ENCODE measurements around the gene C1orf105. TPM values are rescaled to one million over a fixed set of nuclear protein-coding genes. Genes with fewer than 3 reads are reported as not detected.
A peak's percentile ranks its signal among the peaks of the same experiment; 100 is the strongest.

Gene C1orf105
- total RNA-seq, 6 donors from 2014 or later, result not detected

GRCh38 chr1:172442404-172442803 lies 21.9 kb downstream of the C1orf105 start:
- H3K4me3 ChIP-seq, result no peak overlapping the region
- TF ChIP-seq POLR2A (IDR thresholded peaks at IDR 0.05), result no peak
- TF ChIP-seq CTCF (IDR thresholded peaks at IDR 0.05), result no peak
- no peak for TF ChIP-seq EP300 (IDR thresholded peaks at IDR 0.05)
- TF ChIP-seq POLR2AphosphoS5 (IDR thresholded peaks at IDR 0.05), result no peak
- no peak for ATAC-seq (ENCODE audit: low FRiP score in 2 of 2)
- no peak overlapping the region for H3K27ac ChIP-seq
- peaks cover 9 to 22% (median 17%) of the 10 kb centered on the region in 4 donors for H3K4me1 ChIP-seq
- H3K36me3 ChIP-seq, result no peaks in the 10 kb centered on the region
- 96 to 98% methylated on average over 6 of the region's 6 CpGs for WGBS, 2 donors
- no peaks in the 10 kb centered on the region for H3K27me3 ChIP-seq
- H3K9me3 ChIP-seq, result no peaks in the 10 kb centered on the region
- DNase-seq, result no peak

GRCh38 chr1:172442843-172443565 lies 22.5 kb downstream of the C1orf105 start:
- ATAC-seq (ENCODE audit: low FRiP score in 2 of 2) (no peak), DNase-seq (no peak)
- TF ChIP-seq EP300 (IDR thresholded peaks at IDR 0.05), result no peak
- no peak for TF ChIP-seq POLR2A (IDR thresholded peaks at IDR 0.05)
- TF ChIP-seq CTCF (IDR thresholded peaks at IDR 0.05), result no peak
- no peak for TF ChIP-seq POLR2AphosphoS5 (IDR thresholded peaks at IDR 0.05)
- Histone ChIP-seq H3K27ac (peak overlapping the region in 2 of 4 donors; percentile 82 to 92), H3K4me3 (peak overlapping the region; percentile 46 to 98 (median 88)), H3K27me3 (no peaks in the 10 kb centered on the region), H3K36me3 (no peaks in the 10 kb centered on the region), H3K9me3 (no peaks in the 10 kb centered on the region), H3K4me1 (peaks cover 9 to 28% (median 19%) of the 10 kb centered on the region in 4 donors)
- 63 to 65% methylated on average over 3 of the region's 3 CpGs for WGBS, 2 donors

- DNase-seq (peak; percentile 93 to 95), ATAC-seq (ENCODE audit: low FRiP score in 2 of 2) (peak; percentile 97 to 100)
- Histone ChIP-seq H3K36me3 (no peaks in the 10 kb centered on the region), H3K27ac (peak within 1 kb of the TSS; percentile 82 to 92 (median 86)), H3K9me3 (no peaks in the 10 kb centered on the region), H3K27me3 (no peaks in the 10 kb centered on the region), H3K4me1 (peaks cover 9 to 31% (median 19%) of the 10 kb centered on the region in 4 donors), H3K4me3 (peak within 1 kb of the TSS; percentile 46 to 98 (median 88))
- WGBS, 2 donors, result 9 to 23% methylated on average over 15 to 38 of the region's 43 CpGs
- TF ChIP-seq CTCF (IDR thresholded peaks at IDR 0.05) (peak; percentile 81 to 92 (median 90)), EP300 (IDR thresholded peaks at IDR 0.05) (no peak), POLR2A (IDR thresholded peaks at IDR 0.05) (peak in 2 of 4 donors; percentile 59 to 63), POLR2AphosphoS5 (IDR thresholded peaks at IDR 0.05) (peak in 1 of 2 donors; percentile 26)
These were observed 23.4 kb downstream of the C1orf105 start, which contains the start of gene PIGC for GRCh38 chr1:172443666-172444453. PIGC (minus strand) TSS chr1:172444069; CDS start chr1:172442622, 1,447 bp downstream.

DNA sequence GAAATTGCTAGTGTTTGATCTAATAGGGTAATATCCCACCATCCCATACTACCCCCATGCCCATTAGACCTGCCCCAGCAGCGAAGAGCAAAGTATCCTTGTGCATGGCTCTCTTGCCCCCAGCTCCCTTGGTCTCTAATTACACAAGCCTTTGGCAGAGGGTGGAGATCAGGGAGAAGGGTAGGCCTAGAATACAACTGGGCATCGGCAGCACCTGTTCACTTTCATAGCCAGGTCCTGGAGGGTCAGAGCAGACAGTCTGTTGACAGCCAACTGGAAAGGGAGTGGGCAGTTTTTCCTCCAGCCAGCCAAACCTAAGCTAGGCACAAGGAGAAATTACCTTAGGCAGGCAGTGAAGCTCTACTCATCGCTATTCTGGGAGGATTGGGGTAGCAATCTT lies 26.1 kb downstream of the C1orf105 start:
- WGBS, 2 donors, result 85 to 86% methylated on average over 3 of the region's 3 CpGs
- peaks cover 18 to 40% (median 34%) of the 10 kb centered on the region in 4 donors for H3K4me1 ChIP-seq
- no peaks in the 10 kb centered on the region for H3K36me3 ChIP-seq
- DNase-seq (no peak), ATAC-seq (ENCODE audit: low FRiP score in 2 of 2) (no peak)
- no peaks in the 10 kb centered on the region for H3K27me3 ChIP-seq
- no peak for TF ChIP-seq CTCF (IDR thresholded peaks at IDR 0.05)
- TF ChIP-seq POLR2AphosphoS5 (IDR thresholded peaks at IDR 0.05), result no peak
- no peak for TF ChIP-seq POLR2A (IDR thresholded peaks at IDR 0.05)
- no peak for TF ChIP-seq EP300 (IDR thresholded peaks at IDR 0.05)
- H3K4me3 ChIP-seq, result no peak overlapping the region
- peak overlapping the region in 2 of 4 donors; percentile 14 to 29 for H3K27ac ChIP-seq
- no peaks in the 10 kb centered on the region for H3K9me3 ChIP-seq

Measured in upper lobe of left lung (tissue), 6 donors.